NT2/D1 (cell line): ENCODE measurements around the gene PRAME.

Experiments
- SUZ12 ChIP-seq: IDR thresholded peaks from 2 replicates; pipeline ENCODE4 v1.6.1; 2011; ENCODE audit not compliant: insufficient read length, insufficient read depth; ENCODE audit errors: extremely low read depth
- YY1 ChIP-seq: IDR thresholded peaks from 2 replicates; pipeline ENCODE4 v1.6.1; 2011; ENCODE audit not compliant: insufficient read length, insufficient read depth
- ZNF274 ChIP-seq: IDR thresholded peaks from 2 replicates; pipeline ENCODE4 v1.6.1; 2011; ENCODE audit warnings: mild to moderate bottlenecking, low read depth, low read length

DNA sequence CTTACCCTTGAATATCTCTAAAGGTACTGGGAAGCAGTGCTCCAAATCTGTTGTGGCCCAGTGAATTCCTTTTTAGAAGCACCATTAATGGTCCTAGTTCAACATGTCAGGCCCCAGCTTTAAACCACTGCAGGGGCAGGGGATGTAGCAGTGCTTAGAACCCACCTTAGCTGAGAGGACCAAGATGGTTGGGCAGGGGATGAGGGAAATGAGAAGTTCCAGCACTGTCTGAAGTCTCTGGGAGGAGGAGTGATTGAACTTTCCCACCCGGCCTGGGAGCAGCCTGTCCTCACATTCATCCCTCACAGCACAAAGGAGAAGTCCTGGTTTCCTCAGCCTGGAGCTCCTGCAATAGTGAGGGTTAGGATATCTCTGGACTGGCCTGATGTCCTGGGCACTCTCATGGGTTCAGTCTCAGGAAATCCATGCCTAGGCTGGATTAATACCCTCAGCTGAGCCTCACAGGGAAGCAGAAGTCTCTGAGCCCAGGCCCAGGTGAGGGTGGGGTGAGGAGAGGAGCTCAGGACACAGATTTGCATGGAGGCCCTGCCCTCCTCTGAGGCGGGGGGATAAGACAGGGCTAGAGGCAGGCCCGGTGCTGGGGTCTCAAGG is 28.6 kb upstream of the PRAME start:
- no peak for TF ChIP-seq YY1
- TF ChIP-seq ZNF274 = no peak
- no peak for TF ChIP-seq SUZ12
